HL-60 (cell line): ENCODE results near the gene CACNA1S.

Experiments used
- POLR2AphosphoS5 ChIP-seq: IDR thresholded peaks from 2 replicates; pipeline ENCODE4 v1.6.1; 2012; ENCODE audit warnings: low read depth
- TF ChIP-seq, protein P1 (sequence below): IDR thresholded peaks from one replicate; pipeline ENCODE4 v1.5.1; 2011; ENCODE audit warnings: low read length, control low read depth, inconsistent platforms; ENCODE audit not compliant: insufficient read depth
- TF ChIP-seq, protein P2 (sequence below): IDR thresholded peaks from 2 replicates; pipeline ENCODE4 v1.6.1; 2012; ENCODE audit warnings: low read depth; ENCODE audit not compliant: insufficient replicate concordance

DNA sequence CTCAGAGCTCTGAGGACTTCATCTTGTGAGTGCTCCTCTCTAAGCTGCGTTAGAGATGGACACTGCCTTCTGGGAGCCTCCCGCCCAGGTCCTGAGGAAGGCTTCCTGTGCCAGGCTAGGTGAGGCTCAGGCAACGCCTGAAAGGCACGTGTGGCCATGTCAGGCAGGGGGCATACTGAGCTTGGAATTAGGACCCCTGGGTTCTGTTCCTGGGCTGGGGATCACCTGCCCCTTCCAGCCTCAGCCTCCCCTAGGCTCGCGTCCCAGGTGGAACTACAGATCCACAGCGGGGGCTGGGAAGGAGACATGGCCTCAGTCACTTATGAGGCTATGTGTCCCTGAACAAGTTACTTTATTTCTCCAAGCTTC is 24.8 kb upstream of the CACNA1S start:
- TF ChIP-seq, protein P1, sequence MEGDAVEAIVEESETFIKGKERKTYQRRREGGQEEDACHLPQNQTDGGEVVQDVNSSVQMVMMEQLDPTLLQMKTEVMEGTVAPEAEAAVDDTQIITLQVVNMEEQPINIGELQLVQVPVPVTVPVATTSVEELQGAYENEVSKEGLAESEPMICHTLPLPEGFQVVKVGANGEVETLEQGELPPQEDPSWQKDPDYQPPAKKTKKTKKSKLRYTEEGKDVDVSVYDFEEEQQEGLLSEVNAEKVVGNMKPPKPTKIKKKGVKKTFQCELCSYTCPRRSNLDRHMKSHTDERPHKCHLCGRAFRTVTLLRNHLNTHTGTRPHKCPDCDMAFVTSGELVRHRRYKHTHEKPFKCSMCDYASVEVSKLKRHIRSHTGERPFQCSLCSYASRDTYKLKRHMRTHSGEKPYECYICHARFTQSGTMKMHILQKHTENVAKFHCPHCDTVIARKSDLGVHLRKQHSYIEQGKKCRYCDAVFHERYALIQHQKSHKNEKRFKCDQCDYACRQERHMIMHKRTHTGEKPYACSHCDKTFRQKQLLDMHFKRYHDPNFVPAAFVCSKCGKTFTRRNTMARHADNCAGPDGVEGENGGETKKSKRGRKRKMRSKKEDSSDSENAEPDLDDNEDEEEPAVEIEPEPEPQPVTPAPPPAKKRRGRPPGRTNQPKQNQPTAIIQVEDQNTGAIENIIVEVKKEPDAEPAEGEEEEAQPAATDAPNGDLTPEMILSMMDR = no peak
- no peak for TF ChIP-seq POLR2AphosphoS5
- TF ChIP-seq, protein P2, sequence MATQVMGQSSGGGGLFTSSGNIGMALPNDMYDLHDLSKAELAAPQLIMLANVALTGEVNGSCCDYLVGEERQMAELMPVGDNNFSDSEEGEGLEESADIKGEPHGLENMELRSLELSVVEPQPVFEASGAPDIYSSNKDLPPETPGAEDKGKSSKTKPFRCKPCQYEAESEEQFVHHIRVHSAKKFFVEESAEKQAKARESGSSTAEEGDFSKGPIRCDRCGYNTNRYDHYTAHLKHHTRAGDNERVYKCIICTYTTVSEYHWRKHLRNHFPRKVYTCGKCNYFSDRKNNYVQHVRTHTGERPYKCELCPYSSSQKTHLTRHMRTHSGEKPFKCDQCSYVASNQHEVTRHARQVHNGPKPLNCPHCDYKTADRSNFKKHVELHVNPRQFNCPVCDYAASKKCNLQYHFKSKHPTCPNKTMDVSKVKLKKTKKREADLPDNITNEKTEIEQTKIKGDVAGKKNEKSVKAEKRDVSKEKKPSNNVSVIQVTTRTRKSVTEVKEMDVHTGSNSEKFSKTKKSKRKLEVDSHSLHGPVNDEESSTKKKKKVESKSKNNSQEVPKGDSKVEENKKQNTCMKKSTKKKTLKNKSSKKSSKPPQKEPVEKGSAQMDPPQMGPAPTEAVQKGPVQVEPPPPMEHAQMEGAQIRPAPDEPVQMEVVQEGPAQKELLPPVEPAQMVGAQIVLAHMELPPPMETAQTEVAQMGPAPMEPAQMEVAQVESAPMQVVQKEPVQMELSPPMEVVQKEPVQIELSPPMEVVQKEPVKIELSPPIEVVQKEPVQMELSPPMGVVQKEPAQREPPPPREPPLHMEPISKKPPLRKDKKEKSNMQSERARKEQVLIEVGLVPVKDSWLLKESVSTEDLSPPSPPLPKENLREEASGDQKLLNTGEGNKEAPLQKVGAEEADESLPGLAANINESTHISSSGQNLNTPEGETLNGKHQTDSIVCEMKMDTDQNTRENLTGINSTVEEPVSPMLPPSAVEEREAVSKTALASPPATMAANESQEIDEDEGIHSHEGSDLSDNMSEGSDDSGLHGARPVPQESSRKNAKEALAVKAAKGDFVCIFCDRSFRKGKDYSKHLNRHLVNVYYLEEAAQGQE = no peak
